Renal cortical epithelial cell (primary cell): ENCODE data around the gene ARL8B. TPM values are rescaled to one million over a fixed set of nuclear protein-coding genes. Genes with fewer than 3 reads are reported as not detected.
A peak's percentile ranks its signal among the peaks of the same experiment; 100 is the strongest.
"Not testable (repeated sequence)": the region's sequence is repeated elsewhere in the genome, so short reads cannot be mapped to it uniquely, and the experiment has no call there.

Experiments used
- DNase-seq: peaks from one replicate; pipeline ENCODE4 v3.0.0-alpha.2; 2011; ENCODE audit warnings: low read depth
- total RNA-seq: library from RNA; depleted of rRNA; stranded (reverse); fragments of >200 nt; gene quantifications from 2 replicates; pipeline ENCODE4 v1.2.3, GENCODE V29; 2014

ARL8B gene
- total RNA-seq, result 66.0 and 88.5 TPM in 2 replicates

DNA sequence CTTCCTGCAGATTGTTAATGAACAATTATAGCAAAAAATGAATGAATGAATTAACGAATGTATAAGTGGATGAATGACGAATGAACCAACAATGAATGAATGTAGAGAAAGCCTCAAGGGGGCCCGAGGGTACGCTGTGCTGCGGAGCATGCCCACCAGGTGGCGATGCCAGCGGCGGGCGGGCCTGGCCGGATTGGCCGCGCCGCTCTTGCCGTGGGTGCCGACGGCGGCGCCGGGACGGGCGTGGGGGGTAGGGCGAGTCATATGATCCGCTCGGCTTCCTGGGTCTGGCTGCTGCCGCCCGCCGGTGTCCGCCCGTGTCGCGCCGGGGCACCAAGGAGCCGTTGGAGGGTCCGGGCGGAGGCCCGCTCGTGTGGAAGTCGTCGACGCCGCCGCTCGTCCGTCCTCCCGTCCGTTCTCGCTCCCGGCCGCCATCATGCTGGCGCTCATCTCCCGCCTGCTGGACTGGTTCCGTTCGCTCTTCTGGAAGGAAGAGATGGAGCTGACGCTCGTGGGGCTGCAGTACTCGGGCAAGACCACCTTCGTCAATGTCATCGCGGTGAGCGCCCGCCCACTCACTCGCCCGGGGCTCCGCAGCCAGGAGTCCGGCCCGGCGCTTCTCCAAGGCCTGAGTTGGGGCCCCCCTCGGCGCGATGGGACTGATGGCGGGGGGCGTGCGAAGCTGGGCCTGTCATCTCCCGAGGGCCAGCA, at the start of gene ARL8B:
Gene ARL8B, plus strand, starts transcription at position 263 of the 711 bp plus-strand sequence. Its CDS starts 174 bp downstream, at position 437.
- DNase-seq, result peak; percentile 57

DNA sequence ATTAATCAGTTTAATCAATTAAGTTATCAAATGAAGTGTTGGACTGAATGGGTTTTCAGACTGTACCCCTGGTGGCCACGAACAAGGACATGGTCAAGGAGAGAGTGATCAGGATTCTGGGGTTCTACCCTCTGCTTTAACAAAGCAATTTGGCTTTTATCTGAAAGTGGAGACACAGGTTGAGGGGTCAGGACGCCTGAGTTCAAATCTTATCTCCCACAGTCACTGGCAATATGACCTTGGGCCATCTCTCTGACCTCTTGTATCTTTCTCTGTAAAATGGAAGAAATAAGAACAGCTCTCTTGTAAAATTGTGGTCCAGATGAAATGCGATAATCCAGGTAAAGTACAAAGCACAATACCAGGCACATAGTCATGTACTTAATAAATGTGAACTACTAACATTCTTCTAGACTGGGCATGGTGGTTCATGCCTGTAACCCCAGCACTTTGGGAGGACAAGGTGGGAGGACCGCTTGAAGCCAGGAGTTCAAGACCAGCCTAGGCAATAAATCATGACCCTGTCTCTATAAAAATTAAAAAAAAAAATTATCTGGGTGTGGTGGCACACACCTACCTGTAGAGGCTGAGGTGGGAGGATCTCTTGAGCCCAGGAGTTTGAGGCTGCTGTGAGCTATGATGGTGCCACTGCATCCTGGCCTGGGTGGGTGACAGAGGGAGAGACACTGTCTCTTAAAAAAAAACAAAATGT, 48.6 kb upstream of the ARL8B start:
- DNase-seq, result no peak

DNA sequence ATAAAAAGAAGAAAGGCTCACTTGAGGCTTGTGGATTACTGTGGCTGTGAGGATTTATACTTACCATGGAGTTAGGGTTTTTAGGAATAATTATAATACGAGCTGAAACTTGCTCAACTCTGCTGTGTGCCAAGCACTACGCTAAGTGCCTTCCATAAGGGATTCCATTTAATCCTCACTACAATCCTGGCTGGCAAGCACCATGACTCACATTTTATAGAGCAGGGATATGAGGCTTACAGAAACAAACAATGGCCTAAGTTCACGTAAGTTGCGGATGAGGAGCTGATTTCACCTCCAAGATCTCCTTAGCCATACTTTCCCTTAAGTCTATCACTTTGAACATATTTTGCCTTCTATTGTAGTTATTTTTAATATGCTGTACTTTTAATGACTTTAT, 43.9 kb upstream of the ARL8B start:
- DNase-seq, result peak; percentile 42

DNA sequence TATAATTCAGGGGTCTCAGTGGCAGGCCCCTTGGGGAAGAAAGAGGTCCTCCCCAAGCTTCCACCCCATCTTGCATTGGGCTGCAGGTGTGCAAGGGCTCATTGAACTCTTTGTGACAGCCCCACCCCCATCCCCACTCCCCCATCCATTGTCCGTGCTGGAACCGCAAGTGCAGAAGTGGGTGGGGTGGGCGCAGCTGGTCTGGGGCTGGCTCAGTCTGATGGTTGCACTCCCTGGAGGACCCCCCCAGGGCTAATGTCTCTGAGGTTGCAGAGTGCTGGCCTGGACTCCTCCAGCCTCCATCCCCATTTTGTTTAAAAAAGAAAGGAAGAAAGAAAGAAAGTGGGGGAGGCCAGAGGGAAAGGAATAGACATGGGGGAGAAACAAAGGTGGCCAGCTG, 42.3 kb upstream of the ARL8B start:
- DNase-seq, result no peak

DNA sequence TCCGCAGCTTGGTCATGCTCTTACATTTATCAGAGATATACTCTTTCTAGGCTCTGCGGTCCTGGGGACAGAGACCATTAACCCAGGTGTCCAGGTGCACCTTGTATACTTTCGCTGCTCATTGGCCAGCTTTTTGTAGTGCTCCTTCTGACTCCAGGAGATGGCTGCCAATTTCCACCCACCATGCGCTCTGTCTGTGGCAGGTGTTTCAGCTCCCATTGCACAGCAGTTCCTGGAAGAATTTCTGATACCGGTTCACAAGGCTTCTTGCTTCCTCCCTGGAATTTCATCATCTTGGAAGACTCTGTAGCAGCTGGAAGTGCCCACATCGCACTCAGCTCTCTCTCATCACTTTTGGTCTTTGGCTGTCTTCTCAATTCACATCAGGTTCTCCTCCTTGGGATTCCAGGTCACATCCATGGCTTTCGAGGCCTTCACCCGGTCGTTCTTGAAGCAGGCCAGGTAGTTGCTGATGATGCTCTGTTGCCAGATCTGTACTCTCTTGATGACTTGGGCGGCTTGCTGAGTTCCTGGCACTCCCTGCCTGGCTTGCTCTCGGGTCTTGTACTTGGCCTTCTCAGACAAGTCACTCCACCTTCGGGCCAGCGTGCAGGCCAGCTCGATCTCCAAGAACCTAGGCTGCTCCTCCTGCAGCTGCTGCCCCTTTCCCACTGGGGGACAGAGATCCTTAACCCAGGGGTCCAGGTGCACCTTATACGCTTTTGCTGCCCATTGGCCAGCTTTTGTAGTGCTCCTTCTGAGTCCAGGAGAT, 41.1 kb upstream of the ARL8B start:
- no peak for DNase-seq

DNA sequence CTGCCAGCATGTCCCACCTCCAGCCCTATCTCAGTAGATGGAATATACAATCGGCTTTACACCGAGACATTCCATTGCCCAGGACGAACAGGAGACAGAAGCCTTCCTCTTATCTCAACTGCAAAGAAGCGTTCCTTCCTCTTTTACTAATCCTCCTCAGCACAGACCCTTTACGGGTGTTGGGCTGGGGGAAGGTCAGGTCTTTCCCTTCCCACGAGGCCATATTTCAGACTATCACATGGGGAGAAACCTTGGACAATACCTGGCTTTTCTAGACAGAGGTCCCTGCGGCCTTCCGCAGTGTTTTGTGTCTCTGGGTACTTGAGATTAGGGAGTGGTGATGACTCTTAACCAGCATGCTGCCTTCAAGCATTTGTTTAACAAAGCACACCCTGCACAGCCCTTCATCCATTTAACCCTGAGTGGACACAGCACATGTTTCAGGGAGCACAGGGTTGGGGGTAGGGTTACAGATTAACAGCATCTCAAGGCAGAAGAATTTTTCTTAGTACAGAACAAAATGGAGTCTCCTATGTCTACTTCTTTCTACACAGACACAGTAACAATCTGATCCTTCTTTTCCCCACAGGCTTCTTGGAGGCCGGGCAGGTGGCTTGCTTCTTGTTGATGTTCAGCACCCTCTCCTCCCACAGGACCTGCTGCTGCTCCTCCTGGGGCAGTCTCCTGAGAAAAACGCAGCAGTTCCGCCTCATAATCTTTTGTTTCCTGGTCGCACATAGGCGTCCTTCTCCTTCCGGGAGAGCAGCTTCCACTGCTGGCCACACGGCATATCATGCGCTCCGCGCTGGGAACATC, 39.9 kb upstream of the ARL8B start:
- DNase-seq, result not testable (repeated sequence)

DNA sequence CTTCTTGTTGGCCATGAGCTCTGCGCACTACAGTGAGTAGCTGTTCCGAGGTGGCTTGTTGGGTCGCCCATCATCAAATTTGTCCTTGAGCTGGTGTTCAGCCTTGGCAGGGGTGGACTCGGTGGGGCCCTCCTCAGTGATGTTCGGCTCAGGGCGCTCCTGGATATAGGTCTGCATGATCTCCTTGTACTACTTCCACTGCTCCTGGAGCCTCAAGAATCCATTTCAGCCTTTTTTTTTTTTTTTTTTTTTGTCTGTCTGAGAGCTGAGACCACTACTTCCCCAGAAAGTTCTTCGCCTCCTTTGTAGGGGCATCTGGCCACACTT, 39.3 kb upstream of the ARL8B start:
- no peak for DNase-seq

DNA sequence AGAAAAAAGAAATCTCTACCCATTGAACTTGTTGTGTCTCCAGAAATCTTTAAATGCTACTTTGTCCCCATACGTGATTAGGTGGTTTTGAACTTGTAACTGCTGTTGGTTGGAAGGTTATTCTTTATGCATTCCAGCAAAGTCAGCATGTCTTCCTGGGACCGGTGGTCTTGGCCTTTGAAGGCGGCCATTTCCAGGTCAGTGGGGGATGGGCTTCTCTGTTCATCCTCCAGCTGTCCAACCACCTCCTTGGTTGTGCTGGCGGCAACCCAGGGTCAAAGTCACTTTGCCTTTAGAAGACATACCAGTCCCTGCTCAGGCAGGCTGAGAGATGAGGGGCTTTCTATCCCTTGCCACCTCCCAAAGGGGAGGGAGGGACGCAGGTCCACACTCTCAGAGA, 37.9 kb upstream of the ARL8B start:
- no peak for DNase-seq

DNA sequence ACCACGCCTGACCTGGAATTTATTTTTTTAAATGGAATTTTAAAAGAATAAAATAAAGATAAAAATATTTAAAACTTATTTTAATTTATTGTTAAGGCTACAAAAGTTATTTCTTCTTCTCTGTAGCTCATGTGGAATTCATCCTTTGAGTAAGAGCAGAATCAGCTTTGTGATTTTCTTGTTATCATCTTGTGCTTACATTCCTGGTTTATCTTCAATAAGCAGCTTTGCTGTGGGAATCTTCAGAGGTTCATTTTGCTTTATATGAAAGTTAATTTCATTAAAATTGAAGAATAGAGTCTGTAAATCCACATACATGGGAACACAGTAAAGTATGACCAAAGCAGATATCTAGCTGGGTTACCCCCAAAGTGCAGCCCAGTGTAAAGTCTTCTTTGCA, 35.4 kb upstream of the ARL8B start:
- DNase-seq, result no peak

DNA sequence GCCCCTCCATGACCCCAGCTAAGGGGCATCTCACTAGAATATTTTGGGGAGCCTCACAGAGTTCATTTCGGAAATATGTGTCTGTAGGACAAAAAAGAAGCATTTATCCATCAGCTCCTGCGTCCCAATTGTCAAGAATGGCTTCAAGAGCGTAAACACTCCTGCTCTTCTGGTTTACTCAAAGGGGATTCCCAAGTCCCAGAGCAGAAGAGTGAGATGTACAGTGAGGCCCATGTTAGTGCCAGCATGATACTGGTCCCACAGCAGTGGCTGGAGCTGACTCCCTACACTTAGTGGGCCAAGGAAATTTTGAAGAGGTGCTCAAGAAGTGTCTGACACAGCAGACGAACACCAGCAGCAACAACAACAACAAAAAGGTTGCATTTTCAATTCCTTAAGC, 34.9 kb upstream of the ARL8B start:
- no peak for DNase-seq

DNA sequence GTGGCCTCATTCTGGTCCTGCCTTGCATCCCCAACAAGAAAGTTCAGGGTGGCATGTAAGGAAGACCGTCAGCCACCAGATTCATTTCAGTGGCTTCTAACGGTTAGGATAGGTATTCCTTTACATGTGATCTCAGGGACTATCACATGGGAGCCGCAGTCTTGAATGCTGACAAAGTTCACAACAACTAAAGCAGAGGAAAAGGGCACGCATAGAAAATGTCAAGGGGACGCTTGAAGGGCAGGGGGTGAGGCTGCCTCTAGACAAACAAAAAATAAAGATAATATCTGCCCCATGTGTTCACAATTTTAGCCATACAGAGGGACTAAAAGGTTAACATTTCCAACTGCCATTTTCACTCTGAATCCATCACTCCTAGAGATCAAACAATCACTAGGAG, 31.9 kb upstream of the ARL8B start:
- DNase-seq, result no peak

DNA sequence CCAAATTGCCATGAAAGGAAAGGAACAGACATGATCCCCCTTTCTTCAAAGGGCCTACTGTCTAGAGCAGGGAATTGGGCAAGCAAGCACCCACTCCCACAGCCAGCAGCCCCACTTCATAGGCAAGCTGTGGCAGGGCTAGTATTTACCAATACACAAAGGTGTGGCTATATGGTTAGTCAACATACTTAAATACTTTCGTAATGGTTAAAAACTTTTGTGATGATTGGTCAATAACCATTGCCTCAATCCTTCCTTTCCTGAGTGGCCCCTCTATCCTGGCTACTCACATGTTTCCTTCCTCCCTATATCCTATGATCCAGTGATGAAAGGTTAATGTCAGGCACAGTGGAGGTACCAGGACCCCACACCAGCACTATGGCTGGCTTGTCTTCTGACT, 30.1 kb upstream of the ARL8B start:
- no peak for DNase-seq

DNA sequence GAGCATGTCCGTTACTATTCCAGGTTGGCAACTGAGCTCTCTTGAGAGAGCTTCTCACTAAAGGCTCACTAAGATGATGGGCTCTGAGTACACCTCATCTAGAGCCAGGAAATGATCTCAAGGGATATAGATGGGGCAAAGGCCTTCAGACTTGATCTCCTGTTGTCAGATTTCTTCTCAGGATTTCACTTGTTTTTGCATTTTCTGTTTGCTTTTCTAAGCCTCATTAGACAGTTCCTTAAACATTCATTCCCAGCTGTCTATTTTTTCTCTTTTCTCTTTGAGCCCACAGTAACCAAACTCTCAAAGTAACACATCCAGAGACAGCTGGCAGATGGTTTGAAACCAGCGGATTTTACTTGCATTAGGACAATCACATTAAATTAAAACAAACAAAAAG, 28.4 kb upstream of the ARL8B start:
- DNase-seq, result no peak

DNA sequence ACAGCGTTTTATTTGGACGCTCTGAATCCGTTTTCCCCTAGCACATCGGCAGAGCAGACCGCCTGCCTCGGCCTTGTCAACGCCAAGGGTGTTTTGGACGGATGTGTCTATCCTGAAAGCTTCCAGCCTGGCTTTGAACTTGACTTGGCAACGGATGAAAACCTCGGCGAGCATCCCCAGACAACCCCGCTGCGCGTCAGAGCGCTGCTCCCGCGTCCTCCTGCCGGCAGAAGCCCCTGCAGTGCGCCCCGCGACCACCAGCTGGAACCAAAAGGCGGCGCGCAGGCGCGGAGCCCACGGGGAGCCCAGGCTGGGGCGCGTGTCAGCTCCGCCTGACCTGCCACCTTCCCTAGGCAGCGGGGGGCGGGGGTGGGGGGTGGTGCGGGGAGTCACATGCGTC, 26.2 kb upstream of the ARL8B start:
- no peak for DNase-seq

DNA sequence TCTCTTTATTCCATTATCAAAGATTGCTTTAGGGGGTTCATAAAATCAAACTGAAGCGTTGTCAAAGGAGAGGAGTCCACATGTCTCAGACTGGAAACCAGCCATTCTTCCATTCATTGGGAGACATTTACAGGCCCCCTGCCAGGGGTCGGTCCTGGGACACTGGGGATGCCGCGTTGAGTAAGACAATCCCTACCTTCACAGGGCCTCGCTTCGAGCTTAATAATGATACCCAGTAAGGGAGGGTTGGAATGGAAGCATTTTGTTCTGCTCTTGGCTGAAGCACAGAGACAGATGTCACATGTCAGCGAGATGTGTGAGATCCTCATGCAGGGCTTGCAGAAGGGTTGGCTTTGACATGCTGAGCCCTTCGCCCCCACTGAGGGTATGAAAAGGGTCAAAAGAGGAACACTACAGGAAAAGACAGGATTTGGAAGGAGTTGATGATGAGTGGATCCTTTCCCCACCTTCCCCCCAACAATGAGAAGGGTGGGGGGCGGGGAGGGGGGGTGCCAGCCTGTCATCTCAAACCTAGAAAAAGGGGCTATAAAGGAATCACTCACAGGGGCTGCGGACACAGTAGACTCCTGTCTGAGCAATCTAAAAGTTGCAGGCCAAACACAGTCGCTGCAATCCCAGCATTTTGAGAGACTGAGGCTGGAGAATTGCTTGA, 25.6 kb upstream of the ARL8B start:
- no peak for DNase-seq

DNA sequence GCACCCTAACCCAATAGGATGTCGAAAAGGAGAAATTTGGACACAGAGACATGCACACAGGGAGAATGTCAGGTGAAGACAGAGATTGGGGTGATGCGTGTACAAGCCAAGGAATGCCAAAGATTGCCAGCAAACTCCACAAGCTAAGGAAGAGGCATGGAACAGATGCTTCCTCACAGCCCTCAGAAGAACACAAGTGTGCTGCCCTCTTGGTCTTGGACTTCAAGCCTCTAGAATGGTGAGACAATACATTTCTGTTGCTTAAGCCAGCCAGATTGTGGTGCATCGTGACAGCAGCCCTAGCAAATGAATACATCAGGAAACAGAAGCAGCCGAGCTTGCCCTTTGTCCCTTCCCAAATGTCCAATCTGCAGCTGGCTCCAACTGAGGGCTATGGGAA, 23.7 kb upstream of the ARL8B start:
- no peak for DNase-seq

DNA sequence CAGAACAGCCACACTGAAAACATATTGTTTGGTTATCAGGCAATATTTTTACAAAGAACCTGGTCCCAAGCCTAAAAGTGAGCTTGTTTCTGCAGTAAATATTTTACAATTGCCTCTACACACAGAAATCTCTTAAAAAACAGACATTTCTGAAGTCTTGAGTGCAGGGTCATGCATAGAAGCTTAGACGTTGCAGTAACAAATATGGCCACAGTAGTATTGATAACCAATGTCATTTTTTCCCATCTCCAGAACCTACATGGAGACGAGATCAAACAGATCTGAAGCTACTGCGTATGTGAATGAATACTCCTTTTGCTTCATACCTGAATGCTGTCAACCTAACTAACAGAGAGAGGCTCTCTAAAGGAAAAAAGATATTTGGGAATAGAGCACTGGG, 19.6 kb upstream of the ARL8B start:
- DNase-seq, result no peak

DNA sequence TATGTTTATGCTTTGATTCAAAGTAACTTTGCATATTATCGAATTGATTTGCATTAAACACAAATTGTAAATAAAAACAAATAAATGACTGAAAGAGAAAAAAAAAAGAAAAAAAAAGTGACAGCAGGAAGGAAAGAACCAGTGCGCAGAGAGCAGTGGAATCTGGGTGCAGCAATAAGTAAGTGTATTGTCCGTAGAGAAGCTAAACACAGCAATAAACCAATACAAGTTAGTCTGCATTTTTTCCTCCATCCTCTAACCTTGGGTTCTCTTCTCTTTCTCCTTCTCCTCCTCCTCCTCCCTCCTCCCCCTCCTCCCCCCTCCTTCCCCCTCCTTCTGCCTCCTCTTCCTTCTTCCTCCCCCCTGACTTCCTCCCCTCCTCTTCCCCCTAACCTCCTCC, 18.3 kb upstream of the ARL8B start:
- no peak for DNase-seq

DNA sequence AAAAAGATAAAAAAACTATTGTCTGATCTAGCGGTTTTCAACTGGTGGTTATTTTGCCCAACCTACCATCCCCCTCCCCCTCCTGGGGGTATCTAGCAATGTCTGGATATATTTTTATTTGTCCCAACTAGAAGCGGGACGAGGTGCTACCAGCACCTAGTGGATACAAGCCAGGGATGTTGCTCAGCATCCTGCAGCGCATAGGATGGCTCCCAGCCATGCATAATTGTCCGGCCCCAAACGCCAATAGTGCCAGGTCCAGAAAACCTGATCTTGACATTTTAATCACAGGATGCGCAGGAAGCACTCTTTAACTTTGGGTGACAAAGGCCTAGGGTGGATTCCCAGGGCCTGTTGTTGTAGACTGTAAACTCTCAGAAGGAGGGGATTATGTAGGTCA, 17.0 kb upstream of the ARL8B start:
- DNase-seq, result no peak

DNA sequence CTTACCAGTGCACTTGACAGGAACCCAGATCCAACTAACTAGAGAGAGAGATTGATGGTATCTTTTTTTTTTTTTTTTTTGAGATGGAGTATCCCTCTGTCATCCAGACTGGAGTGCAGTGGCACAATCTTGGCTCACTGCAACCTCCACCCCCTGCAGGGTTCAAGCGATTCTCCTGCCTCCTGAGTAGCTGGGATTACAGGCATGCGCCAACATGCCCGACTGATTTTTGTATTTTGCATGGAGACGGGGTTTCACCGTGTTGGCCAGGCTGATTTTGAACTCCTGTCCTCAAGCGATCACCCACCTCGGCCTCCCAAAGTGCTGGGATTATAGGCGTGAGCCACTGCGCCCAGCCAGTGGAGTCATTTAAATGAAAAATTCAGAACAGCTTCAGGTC, 15.7 kb upstream of the ARL8B start:
- not testable (repeated sequence) for DNase-seq

DNA sequence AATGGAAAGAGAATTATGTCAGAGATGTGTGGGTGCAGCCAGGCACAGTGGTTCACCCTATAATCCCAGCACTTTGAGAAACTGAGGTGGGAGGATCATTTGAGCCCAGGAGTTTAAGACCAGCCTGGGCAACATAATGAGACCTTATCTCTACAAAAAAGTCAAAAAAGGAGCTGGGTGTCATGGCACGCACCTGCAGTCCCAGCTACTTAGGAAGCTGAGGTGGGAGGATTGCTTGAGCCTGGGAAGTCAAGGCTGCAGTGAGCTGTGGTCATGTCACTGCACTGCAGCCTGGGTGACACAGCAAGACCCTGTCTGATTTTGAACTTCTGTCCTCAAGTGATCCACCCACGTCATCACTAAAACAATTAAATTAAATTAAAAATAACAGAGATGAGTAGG, 15.2 kb upstream of the ARL8B start:
- DNase-seq, result not testable (repeated sequence)

DNA sequence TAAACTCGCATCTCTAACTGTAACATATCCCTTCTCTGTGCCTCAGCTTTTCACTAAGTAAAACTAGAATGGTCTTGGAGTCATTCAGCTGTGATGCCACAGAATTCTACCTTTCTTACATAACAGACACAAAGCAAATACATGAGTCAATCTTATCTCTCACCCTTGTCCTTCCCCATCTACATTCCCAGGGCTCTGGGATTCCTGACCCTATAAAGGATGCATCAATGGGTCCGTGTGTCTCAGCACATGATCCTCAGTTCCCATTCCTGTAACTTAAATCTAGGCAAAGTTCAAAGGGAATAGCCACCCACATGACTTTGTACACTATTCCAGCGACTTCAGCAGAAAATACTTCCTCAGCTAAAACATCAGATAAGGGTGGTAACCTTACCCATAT, 11.8 kb upstream of the ARL8B start:
- no peak for DNase-seq
